Liver (tissue), 9 donors: Measurements from ENCODE around the gene PAPPA2. TPM values are rescaled to one million over a fixed set of nuclear protein-coding genes. Genes with fewer than 3 reads are reported as not detected.

Experiments used
- DNase-seq: peaks from one replicate; pipeline ENCODE4 v3.0.0-alpha.2; 2017; ENCODE audit warnings: low spot score
- H3K27ac ChIP-seq, 2 donors: one replicate each; pipeline ENCODE4 v1.7.0; 2013; ENCODE audit warnings: inconsistent platforms in 2 of 2, low read length in 2 of 2, control low read depth in 1 of 2, low read depth in 1 of 2, mild to moderate bottlenecking in 1 of 2
- H3K27me3 ChIP-seq, 4 donors: one replicate each; pipeline versions ENCODE4 v1.6.1 to v1.7.0; 2013; ENCODE audit warnings: low read length in 3 of 4, inconsistent platforms in 1 of 4, mild to moderate bottlenecking in 1 of 4, moderate library complexity in 1 of 4; ENCODE audit not compliant: control insufficient read depth in 4 of 4, insufficient read depth in 4 of 4
- H3K36me3 ChIP-seq, 4 donors: one replicate each; pipeline versions ENCODE4 v1.6.1 to v1.7.0; 2013; ENCODE audit warnings: low read length in 3 of 4, mild to moderate bottlenecking in 3 of 4, low read depth in 1 of 4, moderate library complexity in 1 of 4; ENCODE audit not compliant: control insufficient read depth in 4 of 4, insufficient read depth in 3 of 4
- H3K4me1 ChIP-seq, 4 donors: one replicate each; pipeline versions ENCODE4 v1.6.1 to v1.7.0; 2013; ENCODE audit warnings: low read length in 3 of 4, mild to moderate bottlenecking in 3 of 4, moderate library complexity in 1 of 4; ENCODE audit not compliant: control insufficient read depth in 4 of 4, insufficient read depth in 4 of 4
- H3K4me3 ChIP-seq, 3 donors: one replicate each; pipeline versions ENCODE4 v1.6.1 to v1.7.0; 2013; ENCODE audit warnings: low read length in 3 of 3, control low read depth in 1 of 3, low read depth in 1 of 3, mild to moderate bottlenecking in 1 of 3
- H3K9ac ChIP-seq, 2 donors: one replicate each; pipeline ENCODE4 v1.7.0; 2013; ENCODE audit warnings: low read length in 2 of 2, mild to moderate bottlenecking in 2 of 2, moderate library complexity in 2 of 2, control low read depth in 1 of 2, low read depth in 1 of 2
- H3K9me3 ChIP-seq, 4 donors: one replicate each; pipeline versions ENCODE4 v1.6.1 to v1.7.0; 2013; ENCODE audit warnings: low read length in 3 of 4; ENCODE audit not compliant: control insufficient read depth in 4 of 4
- ATF3 ChIP-seq: IDR thresholded peaks from 2 replicates; pipeline ENCODE4 v1.6.1; 2016; ENCODE audit warnings: antibody characterized with exemption
- CTCF ChIP-seq: fragments of 150-350 bp; IDR thresholded peaks from 2 replicates; pipeline ENCODE4 v1.5.1; 2017; ENCODE audit warnings: improper control_type of control experiment, low read depth, low read length; ENCODE audit not compliant: missing input control
- EGR1 ChIP-seq, 2 donors: IDR thresholded peaks; 2 replicates each; pipeline ENCODE4 v1.6.1; 2016 to 2018; ENCODE audit warnings: antibody characterized with exemption in 2 of 2, low read depth in 2 of 2
- FOXA1 ChIP-seq: IDR thresholded peaks from 2 replicates; pipeline ENCODE4 v1.6.1; 2016; ENCODE audit warnings: antibody characterized with exemption
- FOXA2 ChIP-seq: IDR thresholded peaks from 2 replicates; pipeline ENCODE4 v1.6.1; 2016; ENCODE audit warnings: antibody characterized with exemption
- GABPA ChIP-seq, 2 donors: IDR thresholded peaks in 1 of 2; conservative IDR thresholded peaks in 1 of 2; 2 replicates each; pipeline ENCODE4 v1.6.1; 2016; ENCODE audit warnings: antibody characterized with exemption in 2 of 2, mild to moderate bottlenecking in 1 of 2, moderate library complexity in 1 of 2
- HNF4A ChIP-seq, 2 donors: conservative IDR thresholded peaks; 2 replicates each; pipeline ENCODE4 v1.6.1; 2016; ENCODE audit warnings: antibody characterized with exemption in 2 of 2, mild to moderate bottlenecking in 2 of 2
- HNF4G ChIP-seq: IDR thresholded peaks from 2 replicates; pipeline ENCODE4 v1.6.1; 2016; ENCODE audit warnings: antibody characterized with exemption
- JUND ChIP-seq, 2 donors: IDR thresholded peaks; 2 replicates each; pipeline ENCODE4 v1.6.1; 2016; ENCODE audit warnings: antibody characterized with exemption in 2 of 2
- NR2F2 ChIP-seq: IDR thresholded peaks from 2 replicates; pipeline ENCODE4 v1.6.1; 2016; ENCODE audit warnings: antibody characterized with exemption
- RAD21 ChIP-seq, 2 donors: IDR thresholded peaks; 2 replicates each; pipeline ENCODE4 v1.6.1; 2016; ENCODE audit warnings: antibody characterized with exemption in 2 of 2, mild to moderate bottlenecking in 2 of 2
- REST ChIP-seq: IDR thresholded peaks from 2 replicates; pipeline ENCODE4 v1.6.1; 2016; ENCODE audit warnings: antibody characterized with exemption, mild to moderate bottlenecking
- RXRA ChIP-seq, 2 donors: IDR thresholded peaks; 2 replicates each; pipeline ENCODE4 v1.6.1; 2017 to 2018; ENCODE audit warnings: antibody characterized with exemption in 2 of 2, mild to moderate bottlenecking in 1 of 2
- SP1 ChIP-seq: IDR thresholded peaks from 2 replicates; pipeline ENCODE4 v1.6.1; 2018; ENCODE audit warnings: antibody characterized with exemption, mild to moderate bottlenecking
- YY1 ChIP-seq: IDR thresholded peaks from 2 replicates; pipeline ENCODE4 v1.6.1; 2016; ENCODE audit warnings: antibody characterized with exemption, mild to moderate bottlenecking
- ZBTB33 ChIP-seq: IDR thresholded peaks from 2 replicates; pipeline ENCODE4 v1.6.1; 2016; ENCODE audit warnings: antibody characterized with exemption
- WGBS: extraction: QIAGEN DNeasy Blood & Tissue Kit; methylation state at CpG from one replicate; pipeline ENCODE4 v1.1.7; 2013; 5-methylcytosine and 5-hydroxymethylcytosine counted together
- polyA plus RNA-seq, 2 donors: library from polyadenylated mRNA; stranded (reverse) in 1 of 2; unstranded in 1 of 2; fragments of 200-250 nt in 1 of 2; fragments of >200 nt in 1 of 2; fragmentation: Nextera tagmentation in 1 of 2; extraction: Ambion mirVana in 1 of 2; gene quantifications; one replicate each; pipeline versions ENCODE4 v1.2.1 to v1.2.3, GENCODE V29; 2013 to 2015
- total RNA-seq, 2 donors: library from RNA; depleted of rRNA; stranded (reverse); fragments of >200 nt; gene quantifications; one replicate each; pipeline ENCODE4 v1.2.3, GENCODE V29; 2014
- donor health status: healthy.
- donor health status: healthy.
- donor health status: healthy.
- donor health status: healthy.
- donor health status: healthy.

The PAPPA2 gene
- total and polyA plus RNA-seq, 4 donors: 0.19 to 27.2 (median 13.4) TPM

GRCh38 chr1:176541663-176542062, 78.7 kb downstream of the PAPPA2 start:
- no peak for DNase-seq
- no peak overlapping the region for H3K4me3 ChIP-seq
- TF ChIP-seq ZBTB33 (no peak), CTCF (no peak), NR2F2 (no peak), HNF4G (no peak)
- no peaks in the 10 kb centered on the region for H3K36me3 ChIP-seq
- peaks cover 0 to 3% (median 0%) of the 10 kb centered on the region in 4 donors for H3K4me1 ChIP-seq
- no peak overlapping the region for H3K27ac ChIP-seq
- no peaks in the 10 kb centered on the region for H3K27me3 ChIP-seq
- H3K9ac ChIP-seq: no peak overlapping the region
- WGBS: 66% methylated on average over 3 of the region's 3 CpGs
- peaks cover 5 to 27% (median 11%) of the 10 kb centered on the region in 4 donors for H3K9me3 ChIP-seq

- WGBS: 82% methylated on average over 2 of the region's 2 CpGs
Observed at GRCh38 chr1:176542352-176542751, 79.4 kb downstream of the PAPPA2 start.

More at GRCh38 chr1:176542352-176542751, 79.4 kb downstream of the PAPPA2 start:
- Histone ChIP-seq H3K27ac (no peak overlapping the region), H3K9me3 (peaks cover 5 to 27% (median 11%) of the 10 kb centered on the region in 4 donors), H3K27me3 (no peaks in the 10 kb centered on the region), H3K9ac (no peak overlapping the region), H3K36me3 (no peaks in the 10 kb centered on the region), H3K4me1 (peaks cover 0 to 8% (median 2%) of the 10 kb centered on the region in 4 donors), H3K4me3 (peak overlapping the region in 2 of 3 donors; percentile 24 to 37)
- no peak for DNase-seq
- TF ChIP-seq HNF4A (conservative IDR thresholded peaks at IDR 0.05) (no peak), ATF3 (no peak), RXRA (IDR thresholded peaks at IDR 0.05) (no peak), ZBTB33 (no peak), YY1 (no peak), FOXA2 (no peak), NR2F2 (no peak), RAD21 (IDR thresholded peaks at IDR 0.05) (no peak), EGR1 (IDR thresholded peaks at IDR 0.05; ENCODE audit: low read depth in 2 of 2) (no peak), GABPA (IDR thresholded peaks at IDR 0.05 in 1 of 2, conservative IDR thresholded peaks at IDR 0.05 in 1 of 2) (no peak), REST (no peak), SP1 (no peak), HNF4G (no peak), FOXA1 (no peak), JUND (IDR thresholded peaks at IDR 0.05) (no peak)
